ENCODE results near the gene KLHDC4.
"Not testable (repeated sequence)": the region's sequence is repeated elsewhere in the genome, so short reads cannot be mapped to it uniquely, and the experiment has no call there.

KLHDC4 gene

GRCh38 chr16:87765776-87766484, at the start of gene KLHDC4:
Gene KLHDC4 (minus strand): TSS chr16:87765986. CDS start chr16:87765890, 96 bp downstream.
- peak; percentile 52 to 55 for DNase-seq (ENCODE audit: low read depth in 2 of 2)

- no peak for DNase-seq (ENCODE audit: low read depth in 2 of 2)
Observed at GRCh38 chr16:87815567-87815966, 49.8 kb upstream of the KLHDC4 start.

- DNase-seq (ENCODE audit: low read depth in 2 of 2): no peak
Observed at GRCh38 chr16:87812200-87812656, 46.4 kb upstream of the KLHDC4 start.

- DNase-seq (ENCODE audit: low read depth in 2 of 2): not testable (repeated sequence)
Observed at GRCh38 chr16:87811454-87811853, 45.7 kb upstream of the KLHDC4 start.

- no peak for DNase-seq (ENCODE audit: low read depth in 2 of 2)
Observed at GRCh38 chr16:87809150-87809902, 43.5 kb upstream of the KLHDC4 start.

GRCh38 chr16:87808108-87808507, 42.3 kb upstream of the KLHDC4 start:
- DNase-seq (ENCODE audit: low read depth in 2 of 2): no peak

- peak; percentile 88 to 89 for DNase-seq (ENCODE audit: low read depth in 2 of 2)
Observed at GRCh38 chr16:87806641-87807546, 41.1 kb upstream of the KLHDC4 start.

GRCh38 chr16:87806261-87806640, 40.5 kb upstream of the KLHDC4 start:
- DNase-seq (ENCODE audit: low read depth in 2 of 2): no peak

- DNase-seq (ENCODE audit: low read depth in 2 of 2): no peak
Observed at GRCh38 chr16:87803385-87803784, 37.6 kb upstream of the KLHDC4 start.

- DNase-seq (ENCODE audit: low read depth in 2 of 2): no peak
Observed at GRCh38 chr16:87802670-87803069, 36.9 kb upstream of the KLHDC4 start.

GRCh38 chr16:87801679-87802259, 36.0 kb upstream of the KLHDC4 start:
- DNase-seq (ENCODE audit: low read depth in 2 of 2): no peak

- DNase-seq (ENCODE audit: low read depth in 2 of 2): no peak
Observed at GRCh38 chr16:87800497-87800896, 34.7 kb upstream of the KLHDC4 start.

GRCh38 chr16:87795336-87795735, 29.6 kb upstream of the KLHDC4 start:
- no peak for DNase-seq (ENCODE audit: low read depth in 2 of 2)

GRCh38 chr16:87794485-87795078, 28.8 kb upstream of the KLHDC4 start:
- DNase-seq (ENCODE audit: low read depth in 2 of 2): no peak

- no peak for DNase-seq (ENCODE audit: low read depth in 2 of 2)
Observed at GRCh38 chr16:87792205-87792565, 26.4 kb upstream of the KLHDC4 start.

GRCh38 chr16:87791295-87792204, 25.8 kb upstream of the KLHDC4 start:
- no peak for DNase-seq (ENCODE audit: low read depth in 2 of 2)

- DNase-seq (ENCODE audit: low read depth in 2 of 2): no peak
Observed at GRCh38 chr16:87790292-87791100, 24.7 kb upstream of the KLHDC4 start.

- no peak for DNase-seq (ENCODE audit: low read depth in 2 of 2)
Observed at GRCh38 chr16:87789437-87790291, 23.9 kb upstream of the KLHDC4 start.

Data from fibroblast of skin of left biceps (primary cell).